Daoy (cell line): Measurements from ENCODE around the gene NDST1. TPM values are rescaled to one million over a fixed set of nuclear protein-coding genes. Genes with fewer than 3 reads are reported as not detected.

Experiments used
- DNase-seq: peaks from one replicate; pipeline ENCODE4 v3.0.0-alpha.2; 2015; ENCODE audit warnings: low read depth
- total RNA-seq: library from RNA; depleted of rRNA; stranded (reverse); fragments of >200 nt; shearing (Covaris generic); gene quantifications from 2 replicates; pipeline ENCODE4 v1.2.3, GENCODE V29; 2014

The NDST1 gene
- total RNA-seq, 1 experiment from 2014 or later = 34.7 TPM

GRCh38 chr5:150567031-150567717 lies 59.2 kb downstream of the NDST1 start:
- peak; percentile 33 for DNase-seq

DNA sequence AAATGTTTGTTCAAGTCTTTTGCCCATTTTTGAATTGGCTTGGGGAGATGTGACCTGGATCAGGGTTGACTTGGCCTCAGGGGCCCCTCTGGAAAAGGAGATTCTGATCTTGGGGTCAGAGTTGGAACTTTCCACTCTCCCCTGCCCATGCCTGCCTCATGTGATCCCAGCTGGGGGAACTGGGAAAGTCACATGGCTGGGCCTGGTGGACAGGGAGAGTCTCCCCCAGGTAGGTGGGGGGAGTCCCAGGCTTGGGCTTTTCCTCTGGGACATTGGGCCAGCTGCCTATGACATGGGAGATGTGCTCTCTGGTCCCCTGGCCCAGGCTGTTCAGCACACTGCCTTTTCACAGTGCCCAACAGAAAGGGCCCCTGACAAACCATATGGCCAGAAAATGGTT lies 60.7 kb downstream of the NDST1 start:
- no peak for DNase-seq

DNA sequence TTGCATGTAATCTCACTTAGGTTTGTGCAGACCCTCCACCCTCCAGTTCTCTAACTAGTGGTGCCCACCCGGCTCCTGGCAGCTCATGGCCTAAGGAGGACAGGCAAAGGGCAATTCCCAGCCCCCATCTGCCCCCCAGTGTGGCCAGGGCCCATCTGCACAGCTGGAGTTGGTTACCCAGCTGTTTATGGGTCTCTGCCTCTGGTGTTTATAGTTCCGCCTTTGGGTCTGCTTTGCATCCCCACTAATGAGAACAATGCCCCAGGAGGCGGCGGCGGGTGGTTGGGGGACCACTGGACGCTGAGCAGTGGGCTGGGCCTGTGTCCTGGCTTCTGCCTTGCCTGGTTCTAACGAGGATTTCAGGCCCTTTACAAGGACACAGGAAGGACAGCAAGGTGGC lies 62.4 kb downstream of the NDST1 start:
- no peak for DNase-seq

DNA sequence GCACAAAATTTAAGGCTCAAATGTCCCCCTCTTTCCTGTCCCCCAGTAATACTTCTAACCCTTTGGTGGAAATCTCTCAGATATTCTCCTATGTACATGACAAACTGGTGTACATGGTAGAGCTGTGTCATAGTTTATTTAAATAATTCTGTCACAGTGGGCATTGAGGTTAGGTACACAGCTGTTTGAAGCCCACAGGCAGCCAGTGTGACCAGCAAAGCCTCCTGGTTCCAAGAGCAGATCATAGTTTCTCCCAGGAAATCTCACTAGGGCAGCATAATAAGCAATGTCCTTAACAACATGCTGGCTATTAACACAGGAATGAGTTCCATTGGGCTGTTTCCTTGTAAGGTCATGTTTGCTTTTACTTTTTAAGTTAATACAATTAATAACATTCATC lies 63.9 kb downstream of the NDST1 start:
- DNase-seq = no peak

DNA sequence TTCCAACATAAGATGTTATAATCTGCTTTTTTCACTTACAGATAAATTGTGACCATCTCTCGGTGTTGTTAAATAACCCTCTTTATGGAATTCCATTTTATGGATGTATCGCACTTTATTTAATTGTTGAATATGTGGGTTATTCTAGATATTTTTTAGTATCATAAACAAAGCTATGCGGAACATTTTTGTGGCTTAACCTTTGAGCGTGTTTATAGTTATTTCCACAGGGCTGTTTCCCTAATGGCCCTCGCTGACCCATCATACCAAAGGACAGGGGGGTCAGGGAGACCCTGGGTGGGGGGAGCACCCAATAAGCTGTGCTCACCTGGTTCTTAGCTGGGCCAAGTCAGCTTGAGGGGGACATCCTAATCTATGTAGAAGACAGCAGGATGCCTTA lies 65.3 kb downstream of the NDST1 start:
- no peak for DNase-seq

DNA sequence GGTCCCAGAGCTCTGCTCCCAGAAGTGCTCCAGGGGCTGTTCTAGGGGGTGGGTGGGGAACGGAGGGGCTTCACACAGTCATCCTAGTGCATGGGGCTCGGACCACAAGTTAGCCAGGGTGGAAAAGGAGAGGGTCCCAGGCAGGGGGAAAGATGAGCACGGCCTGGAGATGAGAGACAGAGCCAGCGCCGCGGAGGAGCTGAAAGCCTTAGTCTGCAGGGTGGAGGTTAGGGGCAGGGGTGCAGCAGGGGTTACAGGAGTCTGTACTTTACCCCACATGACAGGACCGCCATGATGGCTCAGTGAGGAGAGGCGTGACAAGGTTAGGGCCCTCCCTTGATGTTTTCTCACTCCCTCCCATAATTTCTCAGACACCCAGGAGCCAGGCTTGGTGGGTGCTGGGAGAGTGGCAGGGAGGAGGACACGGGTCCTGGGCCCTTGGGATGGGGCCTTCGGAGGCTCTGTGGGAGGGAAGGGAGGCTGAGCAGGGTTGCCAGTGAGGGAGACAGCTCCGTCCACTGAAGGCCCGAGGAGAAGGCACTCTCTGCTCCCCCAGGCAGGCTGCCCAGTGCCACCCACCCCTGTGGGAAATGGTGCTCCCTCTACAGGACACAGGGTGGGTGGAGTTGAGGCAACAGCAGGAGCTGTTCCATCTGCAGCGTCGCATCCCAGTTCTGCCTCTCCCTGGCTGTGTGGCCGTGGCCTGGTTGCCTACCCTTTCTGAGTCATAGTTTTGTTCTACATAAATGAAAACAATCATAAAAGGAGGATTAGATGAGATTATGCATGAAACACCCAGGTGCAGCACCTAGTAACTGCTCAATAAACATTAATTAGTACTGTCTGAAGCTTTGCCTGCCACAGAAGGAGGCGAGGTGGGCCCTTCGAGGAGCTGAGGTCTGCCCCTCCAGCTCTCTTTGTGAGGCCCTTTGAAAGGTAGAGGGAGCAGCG lies 66.2 kb downstream of the NDST1 start:
- DNase-seq = peak; percentile 37

GRCh38 chr5:150574818-150575547 lies 67.1 kb downstream of the NDST1 start:
- DNase-seq = no peak

DNA sequence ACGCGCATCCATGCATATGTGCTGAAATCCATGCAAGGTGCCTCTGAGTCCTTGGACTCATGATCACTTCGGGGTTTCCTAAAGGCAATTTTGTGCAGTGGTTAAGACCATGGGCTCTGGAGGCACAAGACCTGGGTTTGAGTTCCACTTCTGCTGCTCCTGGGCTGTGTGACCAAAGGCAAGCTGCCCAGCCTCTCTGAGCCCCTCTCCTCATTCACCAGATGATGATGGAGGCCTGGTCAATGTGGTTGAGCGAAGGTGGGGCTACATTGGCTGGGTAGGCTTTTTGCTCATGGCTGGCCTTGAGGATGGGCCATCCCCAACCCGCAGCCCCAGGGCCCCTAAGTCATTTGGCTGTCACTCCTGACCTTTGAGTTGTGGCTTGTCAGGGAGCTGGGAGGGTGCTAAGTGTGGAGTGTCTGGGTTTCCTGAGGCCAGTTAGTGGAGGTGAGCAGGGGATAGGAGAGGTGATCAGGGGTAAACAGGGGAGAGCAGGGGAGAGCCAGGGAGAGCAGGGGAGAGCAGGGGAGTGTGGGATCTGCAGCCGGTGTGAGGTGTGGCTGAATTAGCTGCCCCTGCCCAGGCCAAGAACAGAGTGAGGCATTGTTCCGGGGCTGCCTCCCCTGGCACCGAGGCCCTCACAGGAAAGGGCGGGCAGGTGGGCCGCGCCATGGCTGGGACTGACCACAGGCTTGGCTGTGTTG lies 68.0 kb downstream of the NDST1 start:
- no peak for DNase-seq

DNA sequence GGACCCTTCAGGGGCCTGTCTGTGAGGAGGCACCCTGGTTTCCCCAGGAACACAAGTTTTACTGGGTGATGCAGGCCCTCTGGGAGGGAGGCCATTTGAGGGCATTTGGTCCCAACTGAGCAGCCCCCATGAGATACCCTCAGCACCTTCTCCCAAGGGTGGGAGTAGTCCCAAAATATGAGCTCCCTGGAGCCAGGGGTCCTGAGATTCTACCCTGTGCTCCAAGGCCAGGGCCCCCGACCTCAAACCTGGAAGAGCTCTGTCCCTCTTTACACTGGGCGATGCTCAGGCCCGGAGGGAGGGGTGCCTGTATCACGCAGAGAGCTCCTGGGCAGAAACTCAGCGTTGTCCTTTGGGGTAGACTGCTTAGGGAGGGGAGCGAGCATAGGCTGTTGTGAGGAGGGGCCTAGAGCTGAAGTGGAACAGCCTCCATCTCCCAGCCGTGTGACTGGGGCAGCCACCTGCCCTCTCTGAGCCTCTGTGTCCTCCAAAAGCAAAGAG lies 68.6 kb downstream of the NDST1 start:
- no peak for DNase-seq

- no peak for DNase-seq
Observed at GRCh38 chr5:150577378-150578139, 69.6 kb downstream of the NDST1 start.

DNA sequence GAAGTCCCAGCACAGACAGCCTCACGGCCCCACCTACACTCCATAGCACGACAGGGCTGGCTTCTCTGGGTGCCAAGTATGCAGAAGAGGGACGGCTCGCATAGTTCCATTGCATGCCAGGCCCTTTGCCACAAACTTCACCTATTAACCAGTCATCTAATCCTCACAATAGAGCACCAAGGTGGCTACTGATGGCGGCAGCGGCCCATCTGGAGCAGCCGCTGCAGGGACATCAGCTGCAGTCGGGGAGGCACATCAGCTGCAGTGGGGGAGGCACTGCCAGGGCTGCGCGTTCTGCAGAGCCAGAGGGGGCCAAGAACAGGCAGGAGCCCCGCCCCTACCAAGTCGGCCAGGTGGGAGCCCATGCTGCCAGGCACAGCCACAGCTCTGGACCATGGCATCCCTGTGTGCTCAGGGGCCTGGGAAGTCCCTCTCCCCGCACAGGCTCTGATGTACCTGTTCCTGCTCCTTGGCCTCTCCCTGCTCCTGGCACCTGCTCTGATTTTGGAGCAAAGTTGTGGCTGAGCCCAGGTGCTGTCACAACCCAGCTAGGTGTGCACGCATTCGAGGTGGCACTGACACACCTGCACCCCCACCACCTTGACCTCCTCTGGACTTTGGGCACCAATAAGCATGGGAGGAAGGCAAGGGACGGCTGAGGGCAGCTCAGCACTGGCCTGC lies 71.0 kb downstream of the NDST1 start:
- DNase-seq = no peak

GRCh38 chr5:150579462-150580400 lies 71.8 kb downstream of the NDST1 start:
- no peak for DNase-seq

DNA sequence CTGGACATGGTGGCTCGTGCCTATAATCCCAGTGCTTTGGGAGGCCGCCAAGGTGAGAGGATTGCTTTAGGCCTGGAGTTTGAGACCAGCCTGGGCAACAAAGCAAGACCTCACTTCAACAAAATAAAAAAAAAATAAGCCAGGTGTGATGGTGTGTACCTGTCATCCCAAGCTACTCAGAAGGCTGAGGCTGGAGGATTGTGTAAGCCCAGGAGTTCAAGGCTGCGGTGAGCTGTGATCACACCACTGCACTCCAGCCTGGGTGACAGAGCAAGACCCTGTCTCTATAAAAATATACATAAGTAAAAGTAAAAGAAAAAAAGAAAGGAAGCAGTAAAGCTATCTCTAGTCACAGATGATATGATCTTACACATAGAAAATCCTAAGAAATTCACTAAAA lies 73.0 kb downstream of the NDST1 start:
- DNase-seq = no peak

GRCh38 chr5:150582241-150583109 lies 74.5 kb downstream of the NDST1 start:
- peak; percentile 69 for DNase-seq

DNA sequence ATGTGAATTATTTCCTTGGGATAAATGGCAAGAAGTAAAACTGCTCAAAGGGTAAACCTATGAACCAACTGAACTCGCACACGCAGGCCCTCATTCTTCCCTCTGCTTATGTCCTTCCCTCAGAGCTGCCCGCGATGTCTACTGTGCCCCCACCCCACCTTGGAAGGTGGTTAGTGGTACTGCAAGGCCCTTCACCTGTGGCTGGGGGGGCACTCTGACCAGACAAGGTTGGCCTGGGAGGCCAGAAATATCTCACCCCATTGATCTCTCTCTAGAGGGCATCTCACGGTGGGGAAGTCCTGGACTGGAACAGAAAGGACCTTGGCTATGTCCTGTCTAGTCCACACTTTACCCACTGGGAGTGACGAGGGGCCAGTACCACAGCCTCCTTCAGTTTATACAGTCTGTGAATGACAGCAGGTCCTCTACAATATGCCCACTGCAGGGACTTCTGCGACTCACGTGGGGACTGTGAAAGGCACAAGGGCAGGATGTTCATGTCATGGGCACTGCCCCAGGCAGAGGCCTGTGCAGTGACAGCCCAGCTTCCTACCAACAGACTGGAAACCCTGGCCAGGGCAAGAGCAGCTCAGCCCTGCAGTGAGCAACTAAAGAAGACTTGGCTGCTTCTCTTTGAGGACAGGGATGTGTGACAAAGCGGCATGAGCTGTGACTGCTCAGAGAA lies 75.8 kb downstream of the NDST1 start:
- no peak for DNase-seq

GRCh38 chr5:150584556-150585335 lies 76.8 kb downstream of the NDST1 start:
- no peak for DNase-seq
